GM18505 (cell line): ENCODE measurements around the gene SEBOX.

Source experiments
- ATAC-seq: cut with Tn5 transposase; IDR thresholded peaks from one replicate; pipeline ENCODE4 v1.9.1; 2021; ENCODE audit not compliant: unreplicated experiment
- POLR2A ChIP-seq: IDR thresholded peaks from 4 replicates; pipeline ENCODE4 v1.6.1; 2011; ENCODE audit warnings: borderline replicate concordance; ENCODE audit not compliant: insufficient read depth, insufficient read length; ENCODE audit errors: extremely low read depth

The SEBOX gene, protein sequence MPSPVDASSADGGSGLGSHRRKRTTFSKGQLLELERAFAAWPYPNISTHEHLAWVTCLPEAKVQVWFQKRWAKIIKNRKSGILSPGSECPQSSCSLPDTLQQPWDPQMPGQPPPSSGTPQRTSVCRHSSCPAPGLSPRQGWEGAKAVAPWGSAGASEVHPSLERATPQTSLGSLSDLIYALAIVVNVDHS

DNA sequence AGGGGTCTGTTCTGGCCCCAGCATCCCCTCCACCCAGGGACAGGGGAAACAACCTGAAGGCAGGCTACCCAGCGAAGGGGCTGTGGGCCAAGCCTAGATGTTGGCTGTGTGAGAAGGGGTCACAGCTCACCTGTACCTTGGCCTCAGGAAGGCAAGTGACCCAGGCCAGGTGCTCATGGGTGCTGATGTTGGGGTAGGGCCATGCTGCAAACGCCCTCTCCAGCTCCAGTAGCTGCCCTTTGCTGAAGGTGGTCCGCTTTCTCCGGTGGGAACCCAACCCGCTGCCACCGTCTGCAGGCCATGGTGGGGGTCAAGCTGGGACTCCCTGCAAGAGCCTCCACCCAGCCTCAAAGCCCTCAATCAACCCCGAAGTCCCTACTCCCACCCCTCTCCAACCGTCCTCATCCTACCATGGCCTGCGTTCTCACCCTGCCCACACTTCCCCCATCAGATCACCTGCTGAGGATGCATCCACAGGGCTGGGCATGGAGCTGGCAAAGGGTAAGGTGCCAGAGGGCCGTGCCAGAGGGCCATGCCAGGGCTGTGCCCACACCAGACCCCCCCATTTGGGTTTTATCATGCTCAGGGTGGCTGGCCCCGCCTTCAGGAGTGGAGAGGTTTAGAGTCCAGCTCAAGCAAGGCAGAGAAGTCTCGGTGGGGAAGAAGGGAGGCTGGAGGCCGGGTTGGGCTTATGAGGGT is at the start of gene SEBOX:
Gene SEBOX (minus strand): TSS at position 535 of the 699 bp plus-strand sequence. CDS start 48 bp downstream, at position 487.
- ATAC-seq: no peak
- TF ChIP-seq POLR2A: no peak

DNA sequence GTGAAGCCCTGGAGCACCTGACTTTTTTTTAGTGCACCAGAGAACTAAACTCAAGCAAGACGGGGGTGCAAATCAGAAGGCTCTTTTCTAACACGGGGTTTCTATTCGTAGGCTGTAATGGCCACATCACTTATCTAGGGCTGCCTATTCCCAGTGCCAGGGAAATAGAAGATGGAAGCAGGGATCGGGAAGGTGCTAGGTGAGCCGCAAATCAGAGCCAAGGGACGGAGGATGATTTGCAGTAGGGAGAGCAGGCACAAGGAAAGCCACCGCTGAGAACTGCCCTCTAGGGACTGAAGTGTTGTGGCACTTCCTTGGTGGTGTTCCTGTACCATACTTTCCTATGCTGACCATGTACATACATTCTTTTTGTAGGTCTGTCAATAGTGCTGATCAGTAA is 48.8 kb upstream of the SEBOX start:
- ATAC-seq: no peak

DNA sequence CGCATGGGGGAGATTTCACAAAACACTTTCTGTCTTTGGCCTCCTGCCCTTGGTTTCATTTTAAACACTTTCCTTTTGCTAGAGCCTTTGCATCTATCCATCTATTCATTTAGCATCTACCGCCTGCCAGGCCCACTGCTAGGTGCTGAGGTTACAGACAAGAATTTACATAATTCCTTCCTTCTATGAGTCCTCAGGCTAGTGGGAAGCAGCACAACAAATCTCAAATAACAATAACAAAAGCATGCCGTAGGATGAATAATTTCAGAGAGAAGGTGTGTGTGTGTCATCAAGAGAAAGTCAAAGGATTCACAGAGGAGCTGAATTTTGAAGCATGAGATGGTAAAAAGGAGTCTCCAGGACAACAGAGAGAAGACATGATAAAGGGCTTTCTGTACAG is 47.1 kb upstream of the SEBOX start:
- no peak for TF ChIP-seq POLR2A
- no peak for ATAC-seq

More for the DNA sequence above, 48.8 kb upstream of the SEBOX start:
- no peak for TF ChIP-seq POLR2A

DNA sequence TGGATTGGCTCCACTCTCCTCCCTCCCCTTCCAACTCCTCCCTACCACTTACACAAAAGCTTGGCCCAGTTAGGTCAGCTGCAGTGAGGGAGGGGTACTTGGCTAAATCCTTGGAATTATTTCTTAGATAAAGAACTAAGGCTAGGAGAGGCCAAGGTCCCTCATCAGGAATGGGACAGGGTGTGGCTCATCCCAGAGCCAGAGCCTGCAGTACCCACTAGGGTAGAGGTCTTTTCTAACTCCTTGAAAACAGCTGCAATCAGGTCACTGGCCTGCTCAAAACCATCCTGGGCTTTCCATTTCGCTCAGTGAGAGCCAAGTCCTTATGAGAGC is 42.9 kb upstream of the SEBOX start:
- no peak for ATAC-seq
- TF ChIP-seq POLR2A: no peak

DNA sequence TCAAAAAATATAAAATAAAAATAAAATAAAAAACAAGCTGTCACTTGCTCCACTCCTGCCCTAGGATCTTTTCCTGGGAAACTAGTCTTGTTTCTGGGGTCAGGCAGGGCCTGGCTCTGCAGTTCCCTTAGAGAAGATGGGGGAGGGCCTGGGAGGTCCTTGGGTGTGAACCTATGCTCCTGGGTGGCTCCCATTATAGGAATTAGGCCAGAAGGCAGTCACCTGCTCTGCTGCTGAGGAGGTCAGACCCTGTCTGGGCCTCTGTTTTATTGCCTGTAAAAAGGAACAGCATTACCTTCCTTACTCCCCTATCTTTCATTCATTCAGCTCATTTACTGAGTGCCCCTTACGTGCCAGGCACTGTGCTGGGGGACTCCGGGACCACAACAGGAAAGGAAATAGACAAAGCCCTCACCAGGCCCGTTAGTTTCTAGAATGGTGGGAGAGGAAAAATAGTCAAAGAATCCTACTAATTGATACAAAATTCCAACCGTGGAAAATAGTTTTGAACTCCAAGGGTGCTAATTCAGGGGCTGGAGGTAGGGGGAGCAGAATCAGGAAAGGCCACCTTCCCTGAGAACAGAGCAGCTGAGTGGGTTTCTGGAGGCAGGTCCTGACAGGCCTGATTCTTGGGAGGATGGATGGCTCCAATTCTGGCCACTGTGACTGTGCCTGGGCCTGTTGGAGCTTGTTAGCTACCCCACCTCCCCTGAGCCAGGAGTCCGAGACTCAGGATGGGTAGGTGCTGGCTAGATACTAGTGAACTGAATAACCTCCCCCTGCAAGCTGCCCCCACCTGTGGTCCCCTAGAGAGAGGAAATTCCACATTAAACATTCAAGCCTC is 42.4 kb upstream of the SEBOX start:
- no peak for TF ChIP-seq POLR2A
- no peak for ATAC-seq

DNA sequence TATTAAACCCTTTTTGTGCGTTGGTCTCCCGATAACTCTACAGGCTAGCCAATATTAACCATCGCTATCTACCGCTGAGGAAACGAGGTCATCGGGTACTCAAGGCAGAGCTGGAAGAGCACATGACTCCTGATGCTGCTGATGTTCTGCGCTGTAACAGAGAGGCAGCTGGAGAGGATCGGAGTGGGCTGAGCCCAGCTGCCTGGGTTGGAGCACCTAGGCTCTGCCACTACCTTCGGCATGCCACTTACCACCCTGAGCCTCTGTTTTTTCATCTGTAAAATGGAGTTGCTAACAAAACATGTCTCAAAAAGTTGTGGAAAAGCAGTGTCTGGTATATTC is 41.4 kb upstream of the SEBOX start:
- no peak for ATAC-seq
- TF ChIP-seq POLR2A: no peak

DNA sequence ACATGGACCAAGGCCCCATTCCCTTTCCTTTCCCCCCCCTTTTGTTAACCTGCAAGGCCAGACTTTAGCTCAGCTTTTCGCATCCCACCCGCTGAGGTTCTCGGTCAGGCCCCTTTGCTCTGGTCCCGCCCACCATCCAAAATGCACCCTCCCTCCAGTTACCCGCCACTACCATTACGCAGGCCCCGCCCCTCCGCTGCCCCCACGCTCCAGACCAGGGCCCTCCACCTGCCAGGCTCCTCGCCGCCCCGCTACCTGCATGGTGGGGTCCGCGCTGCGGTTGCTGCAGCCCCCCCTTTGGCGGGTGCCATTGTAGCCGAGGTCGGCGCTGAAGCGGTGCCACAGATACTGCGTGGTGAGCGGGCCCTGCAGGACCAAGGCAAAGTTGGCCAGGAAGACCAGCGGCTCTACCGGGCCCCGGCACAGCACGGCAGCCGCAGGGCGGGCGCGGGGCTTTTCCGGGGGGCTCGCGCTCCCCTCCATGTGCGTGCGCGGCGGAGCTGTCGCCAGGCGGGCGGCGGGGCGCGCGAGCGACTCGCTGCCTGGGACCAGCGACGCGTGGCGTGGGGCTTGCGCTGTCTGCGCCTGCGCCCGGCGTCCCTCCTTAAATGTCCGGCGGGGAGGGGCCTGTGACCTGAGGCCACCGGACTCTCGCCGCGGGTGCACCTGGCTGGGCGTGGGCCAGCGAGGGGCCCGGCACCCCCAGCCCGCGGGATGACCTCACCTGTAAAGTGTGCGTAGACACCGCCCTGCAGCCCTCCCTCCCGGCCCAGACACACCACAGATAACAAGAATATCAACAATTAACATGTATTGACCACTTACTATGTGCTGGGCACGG is 40.9 kb upstream of the SEBOX start, which contains the start of gene SLC46A1:
Gene SLC46A1 (minus strand): TSS at position 581 of the 841 bp plus-strand sequence. CDS start 98 bp downstream, at position 483.
- TF ChIP-seq POLR2A: peak; percentile 40
- ATAC-seq: no peak

DNA sequence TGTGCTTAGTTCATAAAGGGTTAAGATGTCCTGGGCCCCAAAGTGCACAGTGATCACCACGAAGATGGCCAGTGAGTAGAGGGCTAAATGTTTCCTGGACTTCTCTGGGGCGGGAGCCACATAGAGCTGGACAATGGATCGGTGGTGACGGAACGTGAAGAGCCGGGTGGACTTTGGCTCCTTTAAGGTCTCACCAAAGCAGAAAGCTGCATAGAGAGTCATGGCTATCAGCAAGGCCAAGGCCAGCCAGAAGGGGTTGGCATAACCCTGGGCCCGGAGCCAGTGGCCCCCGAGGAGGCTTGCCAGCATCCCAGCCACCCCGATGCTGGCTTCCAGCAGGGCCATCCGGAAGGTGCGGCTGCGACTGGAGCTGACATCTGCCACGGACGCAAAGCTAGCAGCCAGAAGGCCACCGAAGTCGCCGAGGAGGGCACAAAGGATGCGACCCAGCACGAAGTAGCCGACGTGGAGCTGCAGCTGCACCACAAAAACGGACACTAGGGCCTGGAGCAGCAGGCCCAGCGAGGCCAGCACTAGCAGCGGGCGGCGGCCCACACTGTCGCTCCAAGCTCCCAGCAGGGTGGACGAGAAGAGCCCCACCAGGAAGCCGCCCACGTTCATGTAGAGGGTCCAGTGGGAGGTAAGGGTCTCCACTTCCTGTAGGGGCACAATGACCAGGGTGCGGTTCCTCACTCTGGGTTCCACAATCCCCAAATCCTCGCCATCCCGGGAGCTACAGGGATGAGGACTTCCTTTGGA is 40.0 kb upstream of the SEBOX start:
- TF ChIP-seq POLR2A: no peak
- no peak for ATAC-seq

DNA sequence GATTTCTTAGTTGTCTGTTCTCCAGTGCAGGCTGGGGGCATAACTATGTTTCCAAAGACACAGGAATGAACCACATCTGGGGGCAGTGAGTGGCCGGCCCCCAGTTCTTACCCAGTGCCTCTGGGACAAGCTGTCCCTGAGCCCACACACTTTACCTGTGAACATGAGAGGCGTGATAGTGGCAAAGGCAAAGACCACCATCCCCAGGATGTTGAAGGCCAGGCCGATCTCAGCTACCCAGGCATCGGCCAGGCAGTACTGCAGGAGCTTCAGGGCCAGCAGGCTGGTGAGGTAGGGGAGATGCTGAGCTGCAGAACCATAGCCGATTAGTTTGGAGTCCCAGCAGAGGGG is 39.4 kb upstream of the SEBOX start:
- no peak for TF ChIP-seq POLR2A
- ATAC-seq: no peak

DNA sequence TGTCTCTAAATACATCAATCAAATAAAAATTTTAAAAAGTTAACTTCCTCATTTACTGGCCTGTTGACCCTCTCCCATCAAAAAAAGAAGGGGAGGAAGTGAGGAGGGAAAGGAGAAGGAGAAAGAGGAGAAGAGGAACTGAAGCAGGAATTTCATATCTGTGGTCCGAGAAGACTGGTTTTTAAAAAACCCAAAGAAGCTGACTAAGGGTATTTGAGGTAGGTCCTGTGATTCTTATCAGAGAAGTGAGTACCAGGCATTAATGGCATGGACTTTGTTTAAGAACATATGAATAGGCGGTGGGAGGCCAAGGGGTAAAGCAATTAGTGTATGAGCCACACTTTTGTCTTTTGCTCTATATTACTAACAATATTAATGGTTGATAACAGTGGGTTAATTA is 39.0 kb upstream of the SEBOX start:
- ATAC-seq: no peak
- TF ChIP-seq POLR2A: no peak

DNA sequence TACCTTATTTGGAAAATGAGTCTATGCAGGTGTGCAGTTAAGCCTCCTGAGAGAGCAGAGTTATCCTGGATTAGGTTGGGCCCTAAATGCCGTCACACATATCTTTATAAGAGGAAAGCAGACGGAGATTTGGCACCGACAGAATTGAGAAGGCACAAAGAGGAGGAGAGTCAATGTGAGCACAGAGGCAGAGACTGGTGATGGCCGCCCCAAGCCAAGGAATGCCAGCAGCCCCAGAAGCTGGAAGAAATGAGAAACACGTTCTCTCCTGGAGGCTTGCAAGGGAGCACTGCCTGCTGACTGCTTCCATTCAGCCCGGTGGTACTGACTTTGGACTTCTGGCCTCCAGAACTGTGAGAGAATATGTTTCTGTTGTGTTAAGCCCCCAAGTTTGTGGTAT is 37.8 kb upstream of the SEBOX start:
- no peak for ATAC-seq

DNA sequence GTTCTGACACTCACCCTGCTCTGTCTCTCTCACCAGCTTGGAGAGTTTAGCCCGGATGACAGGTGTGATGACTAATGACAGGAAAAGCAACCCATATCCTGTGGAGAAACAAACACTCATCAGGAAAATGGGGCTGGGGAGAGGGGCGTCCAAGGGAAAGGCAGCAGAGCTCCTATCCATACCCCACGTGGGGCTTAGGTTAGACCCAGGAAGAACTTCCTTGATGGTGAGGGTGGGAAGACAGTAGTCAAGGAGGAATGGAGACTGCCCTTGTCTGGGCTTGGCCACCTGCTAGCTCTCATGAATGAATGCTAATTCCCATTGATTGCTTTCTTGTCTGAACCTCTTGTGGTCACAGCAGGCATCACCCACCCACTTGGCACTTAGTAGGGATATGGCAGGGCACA is 37.2 kb upstream of the SEBOX start:
- ATAC-seq: no peak
- no peak for TF ChIP-seq POLR2A

More for the DNA sequence above, 37.8 kb upstream of the SEBOX start:
- no peak for TF ChIP-seq POLR2A
